OCI-LY3 (cell line): Measurements from ENCODE around the gene NUB1.

Experiments used
- H2AFZ ChIP-seq: fragments of 200-600, 300-600 bp; shearing (Covaris generic); 2 replicates; pipeline ENCODE4 v1.6.0; 2014; ENCODE audit warnings: antibody characterized with exemption, low read depth, low read length
- H3K27ac ChIP-seq: fragments of 200-600, 300-600 bp; sonication (generic); 2 replicates; pipeline ENCODE4 v1.5.1; 2014; ENCODE audit warnings: mild to moderate bottlenecking, low read length, moderate library complexity, mixed read lengths
- H3K27me3 ChIP-seq: fragments of 200-600, 300-600 bp; sonication (generic); 2 replicates; pipeline ENCODE4 v1.6.1; 2014; ENCODE audit warnings: low read depth, low read length, mixed read lengths
- H3K36me3 ChIP-seq: fragments of 200-600, 300-600 bp; sonication (generic); replicated peaks from 2 replicates; pipeline ENCODE3; 2014; ENCODE audit warnings: low read depth, low read length, mixed read lengths
- H3K4me1 ChIP-seq: fragments of 300-600, 200-600 bp; sonication (generic); 2 replicates; pipeline ENCODE4 v1.6.1; 2014; ENCODE audit warnings: low read length, mixed read lengths
- H3K4me2 ChIP-seq: fragments of 200-600, 300-600 bp; sonication (generic); 2 replicates; pipeline ENCODE4 v1.6.1; 2014; ENCODE audit warnings: low read length, mixed read lengths
- H3K4me3 ChIP-seq: fragments of 300-600, 200-600 bp; sonication (generic); 2 replicates; pipeline ENCODE4 v1.5.1; 2014; ENCODE audit warnings: antibody characterized with exemption, mild to moderate bottlenecking, low read length, moderate library complexity
- H3K79me2 ChIP-seq: fragments of 300-600, 200-600 bp; shearing (Covaris generic); 2 replicates; pipeline ENCODE4 v1.6.1; 2014; ENCODE audit warnings: mild to moderate bottlenecking, low read length, mixed read lengths
- H3K9ac ChIP-seq: fragments of 300-600, 200-600 bp; shearing (Covaris generic); 2 replicates; pipeline ENCODE4 v1.6.0; 2014; ENCODE audit warnings: mild to moderate bottlenecking, low read length, moderate library complexity
- H3K9me3 ChIP-seq: fragments of 200-600, 300-600 bp; shearing (Covaris generic); 2 replicates; pipeline ENCODE4 v1.6.1; 2014; ENCODE audit warnings: low read length, mixed read lengths; ENCODE audit not compliant: insufficient read depth
- H4K20me1 ChIP-seq: fragments of 200-600, 300-600 bp; sonication (generic); 2 replicates; pipeline ENCODE4 v1.6.1; 2016; ENCODE audit warnings: low read length, mixed read lengths; ENCODE audit not compliant: insufficient read depth
- CTCF ChIP-seq: fragments of 200-600, 300-600 bp; sonication (generic); IDR thresholded peaks from 2 replicates; pipeline ENCODE4 v1.5.1; 2014; ENCODE audit warnings: antibody characterized with exemption, low read length, low read depth
- EZH2phosphoT487 ChIP-seq: fragments of 200-600 bp; shearing (Covaris generic); IDR thresholded peaks from 2 replicates; pipeline ENCODE4 v1.6.1; 2018; ENCODE audit warnings: antibody characterized with exemption, mixed run types, low read depth

NUB1 gene

DNA sequence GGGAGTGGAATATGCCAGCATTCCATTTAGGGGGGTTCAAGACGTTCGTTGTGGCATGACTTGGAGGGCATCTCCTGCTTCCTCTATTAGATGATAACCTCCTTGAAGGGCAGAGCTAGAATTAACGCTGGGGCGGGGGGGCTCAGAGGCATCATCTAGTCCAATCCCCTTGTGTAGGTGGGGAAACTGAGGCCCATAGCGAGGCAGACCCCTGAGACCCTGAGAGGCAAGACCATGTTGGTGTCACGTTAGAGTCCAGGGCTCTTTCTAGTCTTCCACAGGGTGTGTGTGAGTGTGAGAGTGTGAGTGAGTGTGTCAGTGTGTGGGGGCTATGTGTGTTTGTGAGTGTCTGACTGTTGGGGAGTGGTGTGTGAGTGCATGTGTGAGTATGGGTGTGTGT lies 29.3 kb upstream of the NUB1 start:
- Histone ChIP-seq H3K9me3 (peaks cover 7% of the 10 kb centered on the region), H3K4me1 (peaks cover 4% of the 10 kb centered on the region; the same call in 1 of the 2 replicates), H3K79me2 (no peaks in the 10 kb centered on the region), H4K20me1 (no peaks in the 10 kb centered on the region), H3K4me2 (no peak overlapping the region), H3K36me3 (no peaks in the 10 kb centered on the region), H3K27ac (no peak overlapping the region), H3K9ac (no peak overlapping the region), H3K27me3 (peaks cover 32% of the 10 kb centered on the region), H2AFZ (no peak overlapping the region), H3K4me3 (no peak overlapping the region)
- TF ChIP-seq CTCF: no peak
- TF ChIP-seq EZH2phosphoT487: no peak

- H3K27me3 ChIP-seq: peaks cover 26% of the 10 kb centered on the region
- H3K4me3 ChIP-seq: no peak overlapping the region
- H3K36me3 ChIP-seq: no peaks in the 10 kb centered on the region
- peaks cover 7% of the 10 kb centered on the region for H3K9me3 ChIP-seq
- no peak overlapping the region for H3K4me2 ChIP-seq
- no peak overlapping the region for H3K27ac ChIP-seq
- H3K9ac ChIP-seq: no peak overlapping the region
- H2AFZ ChIP-seq: no peak overlapping the region
- H3K79me2 ChIP-seq: no peaks in the 10 kb centered on the region
- TF ChIP-seq EZH2phosphoT487 (no peak), CTCF (no peak)
- peaks cover 4% of the 10 kb centered on the region; the same call in 1 of the 2 replicates for H3K4me1 ChIP-seq
- H4K20me1 ChIP-seq: no peaks in the 10 kb centered on the region
Measured at GRCh38 chr7:151312831-151313809, 28.5 kb upstream of the NUB1 start.

- peaks cover 12% of the 10 kb centered on the region for H3K9me3 ChIP-seq
- no peaks in the 10 kb centered on the region for H3K79me2 ChIP-seq
- H3K4me3 ChIP-seq: no peak overlapping the region
- H3K36me3 ChIP-seq: no peaks in the 10 kb centered on the region
- no peak overlapping the region for H3K4me2 ChIP-seq
- H4K20me1 ChIP-seq: no peaks in the 10 kb centered on the region
- H3K27me3 ChIP-seq: peaks cover 20% of the 10 kb centered on the region
- no peak for TF ChIP-seq EZH2phosphoT487
- TF ChIP-seq CTCF: no peak
- peaks cover 4% of the 10 kb centered on the region; the same call in 1 of the 2 replicates for H3K4me1 ChIP-seq
- no peak overlapping the region for H3K9ac ChIP-seq
- no peak overlapping the region for H2AFZ ChIP-seq
- H3K27ac ChIP-seq: no peak overlapping the region
Measured at GRCh38 chr7:151313857-151314256, 27.8 kb upstream of the NUB1 start.

- Histone ChIP-seq H3K4me2 (no peak overlapping the region), H3K27ac (no peak overlapping the region), H3K9me3 (peaks cover 18% of the 10 kb centered on the region), H3K36me3 (no peaks in the 10 kb centered on the region), H2AFZ (no peak overlapping the region), H3K9ac (no peak overlapping the region), H3K4me1 (peaks cover 4% of the 10 kb centered on the region; the same call in 1 of the 2 replicates), H4K20me1 (no peaks in the 10 kb centered on the region), H3K4me3 (no peak overlapping the region), H3K79me2 (no peaks in the 10 kb centered on the region), H3K27me3 (peaks cover 16% of the 10 kb centered on the region)
- TF ChIP-seq EZH2phosphoT487 (no peak), CTCF (no peak)
Measured at GRCh38 chr7:151314401-151314800, 27.2 kb upstream of the NUB1 start.
